GM23248 (cell line): Measurements from ENCODE around the gene SRPK2.

Experiments
- EZH2 ChIP-seq: fragments of 200-600 bp; sonication (generic); IDR thresholded peaks from 2 replicates; pipeline ENCODE4 v1.6.1; 2018; ENCODE audit warnings: antibody characterized with exemption, mild to moderate bottlenecking; ENCODE audit not compliant: insufficient read depth, poor library complexity, severe bottlenecking
- EZH2phosphoT487 ChIP-seq: fragments of 200-600 bp; sonication (generic); IDR thresholded peaks from 2 replicates; pipeline ENCODE4 v1.6.1; 2018; ENCODE audit warnings: antibody characterized with exemption, moderate library complexity, mild to moderate bottlenecking, low read depth; ENCODE audit not compliant: insufficient read depth

DNA sequence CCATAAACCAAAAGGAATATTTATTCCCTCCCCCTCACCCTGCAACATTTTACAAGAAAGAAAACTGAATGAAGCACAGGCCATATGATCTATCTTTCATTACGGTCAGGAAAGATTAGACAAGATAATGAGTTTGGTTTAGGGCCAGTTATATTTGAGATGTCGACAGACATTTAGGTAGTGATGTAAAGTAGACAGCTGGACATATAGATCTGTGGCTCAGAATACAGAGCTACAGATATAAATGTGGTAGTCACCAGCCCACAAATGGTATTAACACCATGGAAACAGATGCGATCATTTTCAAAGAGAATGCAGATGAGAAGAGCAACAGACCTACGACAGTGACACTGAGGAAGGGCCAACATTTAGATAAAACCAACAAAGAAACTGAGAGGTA is 142.5 kb downstream of the SRPK2 start:
- TF ChIP-seq EZH2 (no peak), EZH2phosphoT487 (no peak)
